Measurements from ENCODE around the gene TGFA.

The TGFA gene

GRCh38 chr2:70553584-70554337, at the start of gene TGFA:
Gene TGFA (minus strand): TSS chr2:70553826. CDS start chr2:70553767, 59 bp downstream.
- DNase-seq = peak; percentile 59

- DNase-seq = no peak
These were observed 49.4 kb upstream of the TGFA start for GRCh38 chr2:70603066-70603465.

GRCh38 chr2:70598197-70598596, 44.6 kb upstream of the TGFA start:
- DNase-seq = no peak

GRCh38 chr2:70596739-70597138, 43.1 kb upstream of the TGFA start:
- no peak for DNase-seq

- no peak for DNase-seq
These were observed 42.7 kb upstream of the TGFA start for GRCh38 chr2:70596293-70596692.

- DNase-seq = no peak
These were observed 29.5 kb upstream of the TGFA start for GRCh38 chr2:70583091-70583490.

- DNase-seq = no peak
These were observed 26.7 kb upstream of the TGFA start for GRCh38 chr2:70580352-70580751.

- DNase-seq = no peak
These were observed 21.0 kb upstream of the TGFA start for GRCh38 chr2:70574618-70575017.

- no peak for DNase-seq
These were observed 20.5 kb upstream of the TGFA start for GRCh38 chr2:70574109-70574508.

- no peak for DNase-seq
These were observed 16.5 kb upstream of the TGFA start for GRCh38 chr2:70570041-70570661.

- no peak for DNase-seq
These were observed 15.9 kb upstream of the TGFA start for GRCh38 chr2:70569559-70569958.

- DNase-seq = no peak
These were observed 13.3 kb upstream of the TGFA start for GRCh38 chr2:70566906-70567305.

GRCh38 chr2:70566464-70566863, 12.8 kb upstream of the TGFA start:
- no peak for DNase-seq

- no peak for DNase-seq
These were observed 11.6 kb upstream of the TGFA start for GRCh38 chr2:70565039-70565731.

GRCh38 chr2:70561893-70562292, 8.3 kb upstream of the TGFA start:
- no peak for DNase-seq

GRCh38 chr2:70560442-70560841, 6.8 kb upstream of the TGFA start:
- DNase-seq = no peak

- no peak for DNase-seq
These were observed 6.4 kb upstream of the TGFA start for GRCh38 chr2:70560040-70560439.

GRCh38 chr2:70558195-70558808, 4.7 kb upstream of the TGFA start:
- no peak for DNase-seq

- no peak for DNase-seq
These were observed 3.7 kb upstream of the TGFA start for GRCh38 chr2:70557171-70557838.

GRCh38 chr2:70556608-70557007, 3.0 kb upstream of the TGFA start:
- no peak for DNase-seq

GRCh38 chr2:70554338-70554892, 789 bp upstream of the TGFA start:
- DNase-seq = no peak

GRCh38 chr2:70553334-70553583, 367 bp downstream of the TGFA start:
- DNase-seq = no peak
